DND-41 (cell line): ENCODE measurements around the gene DCTN3.

ENCODE experiments used
- ATAC-seq: fragments of 200-7000 bp; cut with Tn5 transposase; 3 replicates; pipeline ENCODE4 v1.9.1; 2021; ENCODE audit warnings: low read depth; ENCODE audit not compliant: insufficient read depth
- DNase-seq: peaks from one replicate; pipeline ENCODE4 v3.0.0-alpha.2; 2020
- H2AFZ ChIP-seq: 2 replicates; pipeline ENCODE4 v1.6.0; 2012; ENCODE audit warnings: low read depth, low read length
- H3K27ac ChIP-seq: 2 replicates; pipeline ENCODE4 v1.5.1; 2012; ENCODE audit warnings: low read length, inconsistent platforms
- H3K27me3 ChIP-seq: fragments of 200-600 bp; sonication (generic); 2 replicates; pipeline ENCODE4 v1.6.0; 2012; ENCODE audit warnings: low read length, mild to moderate bottlenecking, inconsistent platforms; ENCODE audit not compliant: insufficient read depth, poor library complexity
- H3K36me3 ChIP-seq: 2 replicates; pipeline ENCODE4 v1.5.1; 2012; ENCODE audit warnings: low read length, inconsistent platforms; ENCODE audit not compliant: insufficient read depth
- H3K4me1 ChIP-seq: 2 replicates; pipeline ENCODE4 v1.5.1; 2012; ENCODE audit warnings: mild to moderate bottlenecking, low read length; ENCODE audit not compliant: insufficient read depth
- H3K4me2 ChIP-seq: 2 replicates; pipeline ENCODE4 v1.6.0; 2012; ENCODE audit warnings: mild to moderate bottlenecking, moderate library complexity, low read length, inconsistent platforms; ENCODE audit not compliant: insufficient read depth
- H3K4me3 ChIP-seq, 2 experiments: fragments of 200-600 bp in 1 of 2; shearing (Covaris generic) in 1 of 2; 2 replicates each; pipeline ENCODE4 v1.5.1; 2012 to 2016; ENCODE audit warnings: inconsistent platforms in 2 of 2, low read length in 2 of 2, mild to moderate bottlenecking in 2 of 2, low read depth in 1 of 2, moderate library complexity in 1 of 2
- H3K79me2 ChIP-seq: 2 replicates; pipeline ENCODE4 v1.6.0; 2012; ENCODE audit warnings: low read length, inconsistent platforms; ENCODE audit not compliant: insufficient read depth
- H3K9ac ChIP-seq: 2 replicates; pipeline ENCODE4 v1.6.0; 2012; ENCODE audit warnings: low read depth, mild to moderate bottlenecking, inconsistent platforms, low read length, moderate library complexity
- H3K9me3 ChIP-seq: 2 replicates; pipeline ENCODE4 v1.5.1; 2012; ENCODE audit warnings: low read length, moderate library complexity, mild to moderate bottlenecking, inconsistent platforms; ENCODE audit not compliant: insufficient read depth, severe bottlenecking
- H4K20me1 ChIP-seq: 2 replicates; pipeline ENCODE4 v1.6.0; 2012; ENCODE audit warnings: low read length; ENCODE audit not compliant: insufficient read depth
- EZH2 ChIP-seq: IDR thresholded peaks from 3 replicates; pipeline ENCODE4 v1.6.1; 2012; ENCODE audit warnings: borderline replicate concordance, low read depth, mild to moderate bottlenecking, moderate library complexity, low read length, inconsistent platforms; ENCODE audit not compliant: severe bottlenecking
- TF ChIP-seq, protein P1 (sequence below): IDR thresholded peaks from 2 replicates; pipeline ENCODE4 v1.5.1; 2012; ENCODE audit warnings: borderline replicate concordance, low read length, moderate library complexity, mild to moderate bottlenecking; ENCODE audit not compliant: poor library complexity, severe bottlenecking; ENCODE audit errors: extremely low read depth

Gene DCTN3

DNA sequence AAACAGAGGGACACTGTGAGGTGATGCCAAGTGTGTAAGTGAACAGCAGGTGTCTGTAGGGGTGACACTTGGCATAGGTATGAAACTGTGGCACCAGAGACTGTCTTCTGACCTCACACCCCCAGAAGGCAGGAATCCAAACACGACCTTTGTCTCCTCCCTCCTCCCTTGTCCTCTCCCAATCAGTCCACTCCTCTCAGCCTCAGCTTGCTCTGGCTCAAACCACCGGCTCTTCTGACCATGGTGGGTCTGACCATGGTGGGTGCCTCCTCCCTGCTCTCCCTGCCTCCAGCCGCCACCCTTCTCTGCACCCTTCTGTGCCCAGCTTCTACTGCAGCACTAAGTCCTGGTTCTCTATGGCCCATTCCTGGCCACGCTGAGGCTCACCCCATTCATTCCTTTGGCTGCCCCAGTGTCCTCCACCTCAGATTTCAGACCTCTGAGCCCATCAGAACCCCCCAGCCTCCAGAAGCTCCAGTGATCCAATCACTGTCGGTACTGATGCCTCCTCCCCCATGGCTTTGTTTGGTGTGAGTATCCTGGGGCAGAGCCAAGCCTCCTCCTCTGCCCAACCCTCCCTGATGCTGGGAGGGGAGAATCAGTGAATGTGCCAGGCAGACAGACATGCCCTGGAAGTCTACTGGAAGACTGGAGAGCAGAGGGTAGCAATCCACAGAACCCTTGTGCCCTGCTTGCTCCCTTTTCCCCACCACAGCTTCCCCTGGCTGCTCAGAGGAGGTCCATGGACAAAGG is 10.3 kb upstream of the DCTN3 start:
- ATAC-seq: no peak
- DNase-seq: no peak
- no peaks in the 10 kb centered on the region for H3K9me3 ChIP-seq
- peaks cover 25% of the 10 kb centered on the region for H3K27me3 ChIP-seq
- no peak overlapping the region for H3K4me2 ChIP-seq
- H3K4me1 ChIP-seq: peaks cover 5% of the 10 kb centered on the region
- H2AFZ ChIP-seq: no peak overlapping the region
- peaks cover 10% of the 10 kb centered on the region for H3K36me3 ChIP-seq
- H3K27ac ChIP-seq: no peak overlapping the region
- H3K4me3 ChIP-seq: no peak overlapping the region
- H3K79me2 ChIP-seq: peaks cover 6% of the 10 kb centered on the region
- H4K20me1 ChIP-seq: peaks cover 12% of the 10 kb centered on the region
- no peak overlapping the region for H3K9ac ChIP-seq
- TF ChIP-seq EZH2: no peak
- TF ChIP-seq, protein P1, sequence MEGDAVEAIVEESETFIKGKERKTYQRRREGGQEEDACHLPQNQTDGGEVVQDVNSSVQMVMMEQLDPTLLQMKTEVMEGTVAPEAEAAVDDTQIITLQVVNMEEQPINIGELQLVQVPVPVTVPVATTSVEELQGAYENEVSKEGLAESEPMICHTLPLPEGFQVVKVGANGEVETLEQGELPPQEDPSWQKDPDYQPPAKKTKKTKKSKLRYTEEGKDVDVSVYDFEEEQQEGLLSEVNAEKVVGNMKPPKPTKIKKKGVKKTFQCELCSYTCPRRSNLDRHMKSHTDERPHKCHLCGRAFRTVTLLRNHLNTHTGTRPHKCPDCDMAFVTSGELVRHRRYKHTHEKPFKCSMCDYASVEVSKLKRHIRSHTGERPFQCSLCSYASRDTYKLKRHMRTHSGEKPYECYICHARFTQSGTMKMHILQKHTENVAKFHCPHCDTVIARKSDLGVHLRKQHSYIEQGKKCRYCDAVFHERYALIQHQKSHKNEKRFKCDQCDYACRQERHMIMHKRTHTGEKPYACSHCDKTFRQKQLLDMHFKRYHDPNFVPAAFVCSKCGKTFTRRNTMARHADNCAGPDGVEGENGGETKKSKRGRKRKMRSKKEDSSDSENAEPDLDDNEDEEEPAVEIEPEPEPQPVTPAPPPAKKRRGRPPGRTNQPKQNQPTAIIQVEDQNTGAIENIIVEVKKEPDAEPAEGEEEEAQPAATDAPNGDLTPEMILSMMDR: no peak

DNA sequence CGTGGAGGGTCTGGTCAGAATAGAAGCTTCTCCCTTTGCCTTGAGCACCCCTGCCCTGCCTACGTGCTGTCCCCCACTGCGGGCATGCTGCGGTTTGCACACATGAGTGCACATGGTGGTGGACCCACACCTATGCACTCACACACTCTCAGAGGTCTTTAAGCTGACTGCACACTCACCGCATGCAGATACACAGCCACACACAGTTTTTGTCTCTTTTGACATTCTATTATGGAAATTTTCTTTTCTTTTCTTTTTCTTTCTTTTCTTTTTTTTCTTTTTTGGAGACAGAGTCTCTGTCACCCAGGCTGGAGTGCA is 9.2 kb upstream of the DCTN3 start:
- TF ChIP-seq, protein P1: no peak
- TF ChIP-seq EZH2: no peak
- Histone ChIP-seq H3K27me3 (peaks cover 25% of the 10 kb centered on the region), H3K4me2 (no peak overlapping the region), H4K20me1 (peaks cover 3% of the 10 kb centered on the region; the same call in 1 of the 2 replicates), H3K9me3 (no peaks in the 10 kb centered on the region), H3K27ac (no peak overlapping the region), H3K9ac (no peak overlapping the region), H2AFZ (no peak overlapping the region), H3K36me3 (no peaks in the 10 kb centered on the region), H3K79me2 (no peaks in the 10 kb centered on the region), H3K4me1 (no peaks in the 10 kb centered on the region), H3K4me3 (no peak overlapping the region)
- ATAC-seq (no peak), DNase-seq (no peak)

DNA sequence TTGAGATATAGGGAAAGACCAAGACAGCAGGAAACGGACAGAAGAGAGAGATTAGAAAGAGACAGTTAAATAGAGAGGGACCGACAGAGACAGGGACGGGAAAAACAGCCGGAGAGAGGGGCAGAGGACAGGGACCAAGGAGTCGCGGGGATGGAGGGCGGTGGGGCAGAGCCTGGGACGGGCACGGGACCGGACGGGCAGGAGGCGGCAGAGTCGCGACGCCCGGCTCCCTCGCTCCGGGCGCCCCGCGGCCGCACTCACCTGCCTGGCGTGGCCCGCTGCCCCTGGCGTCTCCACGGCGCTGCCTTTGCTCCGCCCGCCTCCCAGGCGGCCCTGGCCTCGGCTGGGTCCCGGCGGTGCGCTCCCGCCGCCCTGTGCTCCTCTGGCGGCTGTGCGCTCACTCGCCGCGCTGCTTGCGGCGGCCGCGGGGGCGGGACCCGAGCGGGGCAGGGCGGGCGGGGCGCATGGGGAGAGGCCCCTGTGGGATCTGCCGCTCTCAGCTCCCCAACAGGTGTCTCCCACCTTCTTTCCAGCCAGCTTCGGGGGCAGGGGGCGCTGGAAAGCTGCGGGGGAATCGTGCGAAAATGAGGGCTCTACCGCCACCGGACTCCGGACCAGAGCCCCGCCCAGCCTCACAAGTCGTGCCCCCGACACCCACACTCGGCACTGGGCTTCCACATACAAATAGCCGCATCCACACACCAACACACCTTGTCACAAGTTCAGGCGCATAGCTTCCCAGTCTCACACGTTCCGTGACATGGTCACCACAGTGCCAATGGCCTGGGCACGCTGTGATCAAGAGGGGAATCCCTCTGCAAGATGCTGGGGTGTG is 8.6 kb upstream of the DCTN3 start, which contains the start of gene ARID3C:
TSS of gene ARID3C (minus strand) at position 411 of the 835 bp plus-strand sequence. CDS start 1,052 bp downstream, outside the sequence.
- Histone ChIP-seq H3K36me3 (no peaks in the 10 kb centered on the region), H3K4me2 (no peak within 1 kb of the TSS), H3K4me1 (no peaks in the 10 kb centered on the region), H3K79me2 (no peaks in the 10 kb centered on the region), H3K9ac (no peak within 1 kb of the TSS), H3K27ac (no peak within 1 kb of the TSS), H3K4me3 (no peak within 1 kb of the TSS), H3K9me3 (no peaks in the 10 kb centered on the region), H3K27me3 (peaks cover 25% of the 10 kb centered on the region), H2AFZ (no peak within 1 kb of the TSS), H4K20me1 (peaks cover 3% of the 10 kb centered on the region; the same call in 1 of the 2 replicates)
- TF ChIP-seq, protein P1: no peak
- TF ChIP-seq EZH2: no peak
- ATAC-seq (peak; percentile 29; the same call in 1 of the 3 replicates), DNase-seq (no peak)
